ENCODE data around the gene TNFRSF19. TPM values are rescaled to one million over a fixed set of nuclear protein-coding genes. Genes with fewer than 3 reads are reported as not detected.

TNFRSF19 gene
- total RNA-seq, 1 donor from 2014 or later, result 0.85 TPM

DNA sequence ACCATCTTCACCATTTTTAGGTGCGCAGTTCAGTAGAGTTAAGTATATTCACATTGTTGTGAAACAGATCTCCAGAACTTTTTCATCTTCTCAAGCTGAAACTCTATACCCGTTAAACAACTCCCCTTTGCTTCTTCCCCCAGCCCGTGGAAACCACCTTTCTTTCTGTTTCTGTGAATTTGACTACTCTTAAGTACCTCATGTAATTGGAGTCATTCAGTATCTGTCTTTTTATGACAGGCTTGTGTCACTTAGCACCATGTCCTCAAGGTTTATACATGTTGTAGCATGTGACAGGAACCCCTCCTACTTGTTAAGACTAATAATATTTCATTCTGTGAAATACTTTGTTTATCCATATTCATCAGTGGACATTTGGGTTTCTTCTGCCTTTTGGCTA, 52.8 kb downstream of the TNFRSF19 start:
- Histone ChIP-seq H3K27ac (no peak overlapping the region), H3K27me3 (no peaks in the 10 kb centered on the region), H3K4me1 (no peaks in the 10 kb centered on the region), H3K36me3 (no peaks in the 10 kb centered on the region), H3K9me3 (no peaks in the 10 kb centered on the region), H3K4me3 (no peak overlapping the region)
- no peak for DNase-seq (ENCODE audit: low spot score in 2 of 2)
- TF ChIP-seq, protein P1, sequence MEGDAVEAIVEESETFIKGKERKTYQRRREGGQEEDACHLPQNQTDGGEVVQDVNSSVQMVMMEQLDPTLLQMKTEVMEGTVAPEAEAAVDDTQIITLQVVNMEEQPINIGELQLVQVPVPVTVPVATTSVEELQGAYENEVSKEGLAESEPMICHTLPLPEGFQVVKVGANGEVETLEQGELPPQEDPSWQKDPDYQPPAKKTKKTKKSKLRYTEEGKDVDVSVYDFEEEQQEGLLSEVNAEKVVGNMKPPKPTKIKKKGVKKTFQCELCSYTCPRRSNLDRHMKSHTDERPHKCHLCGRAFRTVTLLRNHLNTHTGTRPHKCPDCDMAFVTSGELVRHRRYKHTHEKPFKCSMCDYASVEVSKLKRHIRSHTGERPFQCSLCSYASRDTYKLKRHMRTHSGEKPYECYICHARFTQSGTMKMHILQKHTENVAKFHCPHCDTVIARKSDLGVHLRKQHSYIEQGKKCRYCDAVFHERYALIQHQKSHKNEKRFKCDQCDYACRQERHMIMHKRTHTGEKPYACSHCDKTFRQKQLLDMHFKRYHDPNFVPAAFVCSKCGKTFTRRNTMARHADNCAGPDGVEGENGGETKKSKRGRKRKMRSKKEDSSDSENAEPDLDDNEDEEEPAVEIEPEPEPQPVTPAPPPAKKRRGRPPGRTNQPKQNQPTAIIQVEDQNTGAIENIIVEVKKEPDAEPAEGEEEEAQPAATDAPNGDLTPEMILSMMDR (IDR thresholded peaks at IDR 0.05), result no peak
- intact Hi-C loops (cut with DNase I), result no loop called here

DNA sequence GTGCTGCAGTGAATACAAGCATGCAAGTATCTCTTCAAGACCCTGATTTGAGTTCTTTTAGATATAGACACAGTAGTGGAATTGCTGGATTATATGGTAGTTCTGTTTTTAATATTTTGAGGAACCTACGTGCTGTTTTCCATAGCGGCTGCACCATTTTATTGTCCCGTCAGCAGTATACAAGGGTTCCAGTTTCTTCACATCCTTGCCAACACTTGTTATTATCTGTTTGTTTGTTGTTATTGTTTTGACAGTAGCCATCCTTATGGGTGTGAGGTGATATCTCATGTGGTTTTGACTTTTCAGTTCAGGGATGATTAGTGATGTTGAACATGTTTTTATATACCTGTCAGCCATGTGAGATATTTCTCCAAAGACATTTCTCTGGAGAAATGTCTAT, 53.2 kb downstream of the TNFRSF19 start:
- Histone ChIP-seq H3K9me3 (no peaks in the 10 kb centered on the region), H3K27ac (no peak overlapping the region), H3K27me3 (no peaks in the 10 kb centered on the region), H3K36me3 (no peaks in the 10 kb centered on the region), H3K4me1 (no peaks in the 10 kb centered on the region), H3K4me3 (no peak overlapping the region)
- no peak for DNase-seq (ENCODE audit: low spot score in 2 of 2)
- TF ChIP-seq, protein P1 (IDR thresholded peaks at IDR 0.05), result no peak
- intact Hi-C loops (cut with DNase I), result no loop called here

- Histone ChIP-seq H3K4me1 (no peaks in the 10 kb centered on the region), H3K4me3 (no peak overlapping the region), H3K36me3 (no peaks in the 10 kb centered on the region), H3K27ac (no peak overlapping the region), H3K27me3 (no peaks in the 10 kb centered on the region), H3K9me3 (no peaks in the 10 kb centered on the region)
- no peak for DNase-seq (ENCODE audit: low spot score in 2 of 2)
- intact Hi-C loops (cut with DNase I), result no loop called here
- TF ChIP-seq, protein P1 (IDR thresholded peaks at IDR 0.05), result no peak
Measured at GRCh38 chr13:23626700-23627099, 56.5 kb downstream of the TNFRSF19 start.

DNA sequence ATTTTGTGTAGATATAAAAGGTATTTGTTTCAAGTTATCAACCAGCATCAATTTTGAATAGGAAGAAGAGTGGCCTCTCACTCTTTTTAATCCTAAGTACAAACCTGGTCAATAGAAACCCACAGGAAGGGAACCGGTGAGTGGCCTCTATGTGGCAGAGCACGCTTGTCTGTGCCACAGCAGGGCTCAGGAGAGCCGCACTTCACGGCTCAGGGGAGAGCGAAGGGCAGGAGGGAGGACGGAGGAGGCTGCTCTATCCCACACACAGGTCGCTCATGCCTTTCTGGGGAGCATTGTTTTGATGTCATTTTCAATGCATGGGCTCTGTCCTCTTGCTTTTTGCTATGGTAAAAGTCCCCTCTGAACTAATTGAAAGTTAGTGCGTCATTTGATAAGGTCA, 57.2 kb downstream of the TNFRSF19 start:
- Histone ChIP-seq H3K4me3 (no peak overlapping the region), H3K27ac (no peak overlapping the region), H3K27me3 (no peaks in the 10 kb centered on the region), H3K9me3 (no peaks in the 10 kb centered on the region), H3K36me3 (no peaks in the 10 kb centered on the region), H3K4me1 (no peaks in the 10 kb centered on the region)
- TF ChIP-seq, protein P1 (IDR thresholded peaks at IDR 0.05), result no peak
- intact Hi-C loops (cut with DNase I), result no loop called here
- no peak for DNase-seq (ENCODE audit: low spot score in 2 of 2)

DNA sequence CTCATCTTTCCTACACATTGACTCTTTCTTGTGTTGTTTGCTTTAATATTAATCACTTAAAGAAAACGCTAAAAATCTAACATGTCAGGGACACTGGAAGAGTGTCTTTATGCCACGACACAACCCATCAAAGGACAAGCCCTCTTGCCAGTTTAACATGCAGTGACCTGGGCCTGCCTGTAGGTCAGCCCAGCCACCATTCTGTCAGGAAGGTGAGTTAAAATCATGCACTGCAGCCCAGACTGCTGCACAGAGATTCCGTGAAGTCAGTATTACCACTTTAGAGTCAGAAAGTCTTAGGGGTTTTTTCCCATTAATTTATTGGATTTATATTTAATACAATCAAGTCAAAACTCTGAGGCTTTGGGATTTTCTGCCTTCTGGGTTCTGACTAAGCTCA, 58.0 kb downstream of the TNFRSF19 start:
- TF ChIP-seq, protein P1 (IDR thresholded peaks at IDR 0.05), result no peak
- DNase-seq (ENCODE audit: low spot score in 2 of 2), result no peak
- H3K9me3 ChIP-seq, result no peaks in the 10 kb centered on the region
- H3K27ac ChIP-seq, result no peak overlapping the region
- H3K4me1 ChIP-seq, result no peaks in the 10 kb centered on the region
- no peak overlapping the region for H3K4me3 ChIP-seq
- H3K27me3 ChIP-seq, result no peaks in the 10 kb centered on the region
- no peaks in the 10 kb centered on the region for H3K36me3 ChIP-seq
- intact Hi-C loops (cut with DNase I), result no loop called here
